HAP-1 (cell line): Measurements from ENCODE around the gene SATB2.

Experiments used
- DNase-seq, 2 experiments: peaks; one replicate each; pipeline ENCODE4 v3.0.0-alpha.2; 2016 to 2020; ENCODE audit warnings: low spot score in 2 of 2
- H3K27me3 ChIP-seq: fragments of 250-450 bp; sonication (Bioruptor Pico); 2 replicates; pipeline ENCODE4 v1.5.1; 2020; ENCODE audit warnings: low read depth, mild to moderate bottlenecking, moderate library complexity
- H3K36me3 ChIP-seq: fragments of 250-450 bp; sonication (Bioruptor Pico); replicated peaks from 2 replicates; pipeline ENCODE4 v1.5.1; 2020; ENCODE audit warnings: mild to moderate bottlenecking
- H3K4me1 ChIP-seq: fragments of 250-450 bp; sonication (Bioruptor Pico); 2 replicates; pipeline ENCODE4 v1.5.1; 2020; ENCODE audit warnings: mild to moderate bottlenecking
- H3K4me3 ChIP-seq: fragments of 250-450 bp; sonication (Bioruptor Pico); 2 replicates; pipeline ENCODE4 v1.5.1; 2020; ENCODE audit warnings: mild to moderate bottlenecking, moderate library complexity
- H3K9me3 ChIP-seq: fragments of 250-450 bp; sonication (Bioruptor Pico); 2 replicates; pipeline ENCODE4 v1.5.1; 2020; ENCODE audit warnings: mild to moderate bottlenecking, moderate library complexity
- in situ Hi-C: fragments of 300-500 bp; cut with MboI; formaldehyde crosslinking; loops from 3 replicates; pipeline ENCODE4 v1.14.3; 2020; ENCODE audit warnings: low sequenced_read_pairs, inconsistent platforms, mixed read lengths

SATB2 gene

GRCh38 chr2:199430214-199430613 lies 27.5 kb downstream of the SATB2 start:
- Histone ChIP-seq H3K27me3 (no peaks in the 10 kb centered on the region), H3K9me3 (no peaks in the 10 kb centered on the region), H3K36me3 (peaks cover 12% of the 10 kb centered on the region), H3K4me1 (no peaks in the 10 kb centered on the region), H3K4me3 (no peak overlapping the region)
- in situ Hi-C loops: no loop called here
- no peak for DNase-seq

- Histone ChIP-seq H3K27me3 (no peaks in the 10 kb centered on the region), H3K4me1 (no peaks in the 10 kb centered on the region), H3K4me3 (no peak overlapping the region), H3K9me3 (no peaks in the 10 kb centered on the region), H3K36me3 (peaks cover 12% of the 10 kb centered on the region)
- in situ Hi-C loops: no loop called here
- DNase-seq: no peak
Measured at GRCh38 chr2:199428291-199428690, 29.4 kb downstream of the SATB2 start.

- no peak for DNase-seq
- H3K27me3 ChIP-seq: no peaks in the 10 kb centered on the region
- H3K36me3 ChIP-seq: no peaks in the 10 kb centered on the region; the same call in 1 of the 2 replicates
- H3K4me3 ChIP-seq: no peak overlapping the region
- H3K9me3 ChIP-seq: no peaks in the 10 kb centered on the region
- no peaks in the 10 kb centered on the region for H3K4me1 ChIP-seq
- in situ Hi-C loops: no loop called here
Measured at GRCh38 chr2:199424160-199424559, 33.6 kb downstream of the SATB2 start.

GRCh38 chr2:199419428-199419827 lies 38.3 kb downstream of the SATB2 start:
- Histone ChIP-seq H3K9me3 (no peaks in the 10 kb centered on the region), H3K4me1 (no peaks in the 10 kb centered on the region), H3K36me3 (peaks cover 4% of the 10 kb centered on the region; the same call in 1 of the 2 replicates), H3K27me3 (no peaks in the 10 kb centered on the region), H3K4me3 (no peak overlapping the region)
- DNase-seq: no peak
- in situ Hi-C loops: no loop called here

DNA sequence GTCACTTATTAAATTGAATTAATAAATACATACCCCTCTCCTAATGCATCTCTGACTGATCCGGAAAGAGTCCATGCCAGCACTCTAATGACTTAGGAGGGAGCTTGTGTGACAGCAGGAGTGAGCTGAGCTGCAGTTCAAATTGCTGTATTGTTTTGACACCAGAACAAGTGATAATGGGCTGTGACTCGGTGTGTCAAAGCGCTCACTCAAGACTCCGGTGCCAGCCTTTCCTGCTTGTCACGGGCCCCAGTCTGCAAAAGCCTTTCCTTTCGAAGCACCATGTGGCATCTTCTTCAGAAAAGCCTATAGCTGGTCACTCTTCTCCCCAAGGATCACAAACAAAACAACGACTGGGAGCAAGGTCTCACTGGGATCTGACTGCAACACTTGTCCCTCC lies 43.3 kb downstream of the SATB2 start:
- peaks cover 4% of the 10 kb centered on the region for H3K36me3 ChIP-seq
- H3K27me3 ChIP-seq: no peaks in the 10 kb centered on the region
- in situ Hi-C loops: no loop called here

GRCh38 chr2:199414001-199414400 lies 43.7 kb downstream of the SATB2 start:
- peaks cover 4% of the 10 kb centered on the region for H3K36me3 ChIP-seq
- no peaks in the 10 kb centered on the region for H3K4me1 ChIP-seq
- H3K27me3 ChIP-seq: no peaks in the 10 kb centered on the region
- H3K4me3 ChIP-seq: no peak overlapping the region
- in situ Hi-C loops: no loop called here
- H3K9me3 ChIP-seq: no peaks in the 10 kb centered on the region
- no peak for DNase-seq

More for the DNA sequence above, 43.3 kb downstream of the SATB2 start:
- no peak overlapping the region for H3K4me3 ChIP-seq
- DNase-seq: no peak
- H3K9me3 ChIP-seq: no peaks in the 10 kb centered on the region
- no peaks in the 10 kb centered on the region for H3K4me1 ChIP-seq

DNA sequence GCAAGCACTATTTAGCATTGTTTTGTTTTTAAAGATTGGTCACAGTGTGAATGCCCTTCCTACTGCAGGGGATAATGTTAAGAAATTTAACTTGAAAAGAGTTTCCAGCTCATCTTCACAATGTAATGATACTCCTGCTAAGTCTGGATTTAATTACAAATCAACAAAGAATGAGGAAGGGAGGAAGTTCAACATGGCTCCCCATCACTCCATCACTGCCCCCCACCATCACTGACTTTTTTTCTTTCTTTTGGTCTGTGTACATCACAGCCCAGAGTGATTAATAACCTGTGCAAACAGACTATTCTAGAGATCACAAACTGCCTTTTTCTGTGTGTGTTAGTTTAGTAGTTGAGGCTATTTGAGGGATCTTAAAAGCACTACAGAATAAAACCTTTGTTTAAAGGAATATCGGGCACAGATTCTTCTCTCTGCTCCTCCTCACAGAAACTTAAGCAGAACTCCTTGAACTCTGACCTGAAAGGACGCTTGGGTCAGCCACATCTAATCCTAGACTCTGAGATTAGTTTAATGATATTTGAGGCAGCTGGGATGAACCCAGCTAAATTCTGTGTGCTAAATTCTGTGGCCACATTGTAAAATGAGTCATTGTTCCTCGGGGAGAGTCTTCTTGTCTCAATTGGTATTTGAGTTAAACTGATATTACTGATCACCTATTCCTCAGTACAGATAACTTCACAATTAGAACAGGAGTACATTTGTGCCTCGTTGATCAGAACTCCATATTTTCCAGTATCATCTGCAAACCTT lies 47.8 kb downstream of the SATB2 start:
- Histone ChIP-seq H3K27me3 (no peaks in the 10 kb centered on the region), H3K36me3 (no peaks in the 10 kb centered on the region; the same call in 1 of the 2 replicates), H3K4me1 (no peaks in the 10 kb centered on the region; the same call in 1 of the 2 replicates), H3K9me3 (no peaks in the 10 kb centered on the region), H3K4me3 (no peak overlapping the region)
- in situ Hi-C loops: no loop called here
- DNase-seq: no peak

DNA sequence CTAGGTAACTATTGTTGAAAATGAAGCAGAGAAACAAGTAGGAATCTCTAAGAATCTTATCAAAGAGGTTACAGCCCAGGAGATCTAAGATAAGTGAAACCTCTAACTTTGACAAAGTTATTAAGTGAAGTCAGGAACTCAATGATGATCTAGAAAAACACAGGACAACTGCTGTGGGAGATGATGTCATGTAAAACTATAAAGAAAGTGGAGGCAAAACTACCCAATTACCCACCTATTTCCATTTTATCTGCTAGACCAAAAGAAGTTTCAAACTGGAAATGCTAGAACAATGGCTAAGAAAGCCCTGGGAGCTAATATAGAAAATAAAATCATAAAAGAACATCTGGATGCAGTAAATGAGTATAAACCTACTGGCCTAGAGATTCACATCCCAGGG lies 50.3 kb downstream of the SATB2 start:
- Histone ChIP-seq H3K4me1 (no peaks in the 10 kb centered on the region; the same call in 1 of the 2 replicates), H3K9me3 (no peaks in the 10 kb centered on the region), H3K36me3 (no peaks in the 10 kb centered on the region), H3K4me3 (no peak overlapping the region), H3K27me3 (no peaks in the 10 kb centered on the region)
- no peak for DNase-seq
- in situ Hi-C loops: no loop called here

- in situ Hi-C loops: no loop called here
- no peaks in the 10 kb centered on the region; the same call in 1 of the 2 replicates for H3K4me1 ChIP-seq
- H3K36me3 ChIP-seq: no peaks in the 10 kb centered on the region
- H3K4me3 ChIP-seq: no peak overlapping the region
- peak in 1 of 2 experiments; percentile 18 for DNase-seq
- no peaks in the 10 kb centered on the region for H3K9me3 ChIP-seq
- no peaks in the 10 kb centered on the region for H3K27me3 ChIP-seq
Measured at GRCh38 chr2:199405241-199405640, 52.5 kb downstream of the SATB2 start.

DNA sequence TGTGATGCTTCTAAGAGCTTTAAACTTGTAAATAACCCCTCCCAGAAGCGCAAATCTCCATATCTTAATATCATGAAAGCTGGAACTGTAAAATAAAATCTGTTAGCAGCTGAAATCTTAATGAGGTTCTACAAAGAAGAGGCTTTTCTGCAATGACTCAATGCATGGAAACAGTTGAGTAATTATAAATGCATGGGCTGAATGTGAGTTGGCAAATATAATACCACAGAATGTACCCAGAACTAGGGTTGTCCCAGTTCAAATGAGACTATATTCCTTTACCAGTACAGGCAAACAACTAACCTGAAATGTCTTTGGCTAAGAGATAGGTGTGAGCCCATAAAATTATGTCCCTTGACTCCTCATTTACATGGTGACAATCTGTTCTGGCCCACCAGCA lies 52.9 kb downstream of the SATB2 start:
- DNase-seq: no peak
- H3K36me3 ChIP-seq: no peaks in the 10 kb centered on the region
- in situ Hi-C loops: no loop called here
- no peak overlapping the region for H3K4me3 ChIP-seq
- H3K9me3 ChIP-seq: no peaks in the 10 kb centered on the region
- H3K4me1 ChIP-seq: no peaks in the 10 kb centered on the region; the same call in 1 of the 2 replicates
- H3K27me3 ChIP-seq: no peaks in the 10 kb centered on the region

GRCh38 chr2:199395311-199395710 lies 62.4 kb downstream of the SATB2 start:
- Histone ChIP-seq H3K4me1 (no peaks in the 10 kb centered on the region), H3K4me3 (no peak overlapping the region), H3K36me3 (no peaks in the 10 kb centered on the region), H3K27me3 (no peaks in the 10 kb centered on the region), H3K9me3 (no peaks in the 10 kb centered on the region)
- in situ Hi-C loops: no loop called here
- DNase-seq: no peak

- H3K4me1 ChIP-seq: no peaks in the 10 kb centered on the region
- in situ Hi-C loops: no loop called here
Measured at GRCh38 chr2:199392363-199392762, 65.4 kb downstream of the SATB2 start.

GRCh38 chr2:199388728-199389268 lies 68.9 kb downstream of the SATB2 start:
- Histone ChIP-seq H3K9me3 (no peaks in the 10 kb centered on the region), H3K4me3 (no peak overlapping the region), H3K27me3 (no peaks in the 10 kb centered on the region), H3K36me3 (no peaks in the 10 kb centered on the region), H3K4me1 (no peaks in the 10 kb centered on the region)
- in situ Hi-C loops: no loop called here
- DNase-seq: no peak

More at GRCh38 chr2:199392363-199392762, 65.4 kb downstream of the SATB2 start:
- Histone ChIP-seq H3K4me3 (no peak overlapping the region), H3K27me3 (no peaks in the 10 kb centered on the region), H3K9me3 (no peaks in the 10 kb centered on the region), H3K36me3 (no peaks in the 10 kb centered on the region)
- DNase-seq: no peak

DNA sequence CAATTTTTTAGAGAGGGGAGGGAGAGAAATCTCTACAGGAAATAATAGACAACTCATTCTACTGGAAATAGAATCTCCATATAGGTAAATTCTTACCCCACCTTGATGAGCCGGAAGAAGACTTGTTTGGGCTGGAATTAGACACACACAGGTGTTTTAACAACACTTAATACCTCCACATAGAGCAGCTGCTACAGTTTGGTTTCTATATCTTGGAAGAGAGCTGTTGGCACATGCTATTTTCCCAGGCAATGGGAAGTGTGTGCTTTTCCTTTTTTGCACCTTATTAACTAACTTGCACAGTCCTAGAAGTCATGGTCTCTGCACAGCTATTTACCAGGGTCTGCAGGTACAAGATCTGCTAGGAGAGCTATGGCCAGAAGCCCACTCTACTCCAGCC lies 73.7 kb downstream of the SATB2 start:
- Histone ChIP-seq H3K4me3 (no peak overlapping the region), H3K9me3 (no peaks in the 10 kb centered on the region), H3K36me3 (peaks cover 5% of the 10 kb centered on the region; the same call in 1 of the 2 replicates), H3K4me1 (0 out of 2 replicates have a peak, but pooled peaks cover 2% of the 10 kb centered on the region), H3K27me3 (no peaks in the 10 kb centered on the region)
- in situ Hi-C loops: no loop called here
- DNase-seq: no peak
